Gastroesophageal sphincter (tissue), 4 donors: Measurements from ENCODE around the gene TNS3. TPM values are rescaled to one million over a fixed set of nuclear protein-coding genes. Genes with fewer than 3 reads are reported as not detected.

Source experiments
- ATAC-seq: fragments of 150-250 bp; one replicate; pipeline ENCODE4 v1.9.1; 2016; ENCODE audit warnings: mild to moderate bottlenecking, moderate library complexity
- H3K27ac ChIP-seq, 4 donors: fragments of 200-600 bp; sonication (generic) in 3 of 4; 1 replicate in 3 of 4; 2 replicates in 1 of 4; pipeline ENCODE4 v1.5.1; 2016 to 2019
- H3K27me3 ChIP-seq: fragments of 200-600 bp; sonication (generic); one replicate; pipeline ENCODE4 v1.5.1; 2019
- H3K36me3 ChIP-seq, 2 donors: fragments of 200-600 bp; sonication (generic); one replicate each; pipeline ENCODE4 v1.5.1; 2019; ENCODE audit warnings: control low read depth in 1 of 2
- H3K4me1 ChIP-seq, 3 donors: fragments of 200-600 bp; sonication (generic); 1 replicate in 2 of 3; 2 replicates in 1 of 3; pipeline ENCODE4 v1.5.1; 2016 to 2019; ENCODE audit warnings: control low read depth in 2 of 3
- H3K4me3 ChIP-seq, 2 donors: fragments of 200-600 bp; sonication (generic); one replicate each; pipeline ENCODE4 v1.5.1; 2019; ENCODE audit warnings: mild to moderate bottlenecking in 1 of 2, moderate library complexity in 1 of 2
- H3K9me3 ChIP-seq, 3 donors: fragments of 200-600 bp; sonication (generic); one replicate each; pipeline ENCODE4 v1.5.1; 2017 to 2019; ENCODE audit warnings: control low read depth in 2 of 3
- EP300 ChIP-seq: sonication (generic); formaldehyde crosslinking; IDR thresholded peaks from one replicate; pipeline ENCODE4 v1.6.1; 2017; ENCODE audit warnings: antibody characterized with exemption, mild to moderate bottlenecking
- POLR2A ChIP-seq, 2 donors: fragments of 450-650 bp; IDR thresholded peaks; one replicate each; pipeline ENCODE4 v1.6.1; 2017; ENCODE audit warnings: antibody characterized with exemption in 2 of 2, mild to moderate bottlenecking in 2 of 2, moderate library complexity in 1 of 2
- POLR2AphosphoS5 ChIP-seq: sonication (generic); formaldehyde crosslinking; IDR thresholded peaks from one replicate; pipeline ENCODE4 v1.6.1; 2017; ENCODE audit warnings: antibody characterized with exemption
- WGBS, 2 donors: methylation state at CpG; one replicate each; pipeline ENCODE4 v1.1.5; 2018; ENCODE audit warnings: low coverage in 1 of 2; 5-methylcytosine and 5-hydroxymethylcytosine counted together
- total RNA-seq, 4 donors: library from RNA; depleted of rRNA; stranded (reverse); fragments of >200 nt; gene quantifications; one replicate each; pipeline ENCODE4 v1.1.0, GENCODE V29; 2016
- TF ChIP-seq, protein P1 (sequence below), 4 experiments: fragments of 200-600 bp in 2 of 4; fragments of 450-650 bp in 2 of 4; sonication (generic) in 1 of 4; IDR thresholded peaks; one replicate each; pipeline ENCODE4 v1.5.1; 2017 to 2019; ENCODE audit warnings: antibody characterized with exemption in 4 of 4, mild to moderate bottlenecking in 2 of 4, moderate library complexity in 2 of 4

Gene TNS3
- total RNA-seq, 4 donors from 2014 or later: 35.0 to 61.3 (median 45.1) TPM

- Histone ChIP-seq H3K27me3 (no peaks in the 10 kb centered on the region), H3K4me1 (peaks cover 0 to 30% (median 22%) of the 10 kb centered on the region in 3 donors), H3K4me3 (no peak overlapping the region), H3K9me3 (no peaks in the 10 kb centered on the region), H3K27ac (no peak overlapping the region), H3K36me3 (no peaks in the 10 kb centered on the region)
- TF ChIP-seq POLR2A (IDR thresholded peaks at IDR 0.05): no peak
- TF ChIP-seq, protein P1, sequence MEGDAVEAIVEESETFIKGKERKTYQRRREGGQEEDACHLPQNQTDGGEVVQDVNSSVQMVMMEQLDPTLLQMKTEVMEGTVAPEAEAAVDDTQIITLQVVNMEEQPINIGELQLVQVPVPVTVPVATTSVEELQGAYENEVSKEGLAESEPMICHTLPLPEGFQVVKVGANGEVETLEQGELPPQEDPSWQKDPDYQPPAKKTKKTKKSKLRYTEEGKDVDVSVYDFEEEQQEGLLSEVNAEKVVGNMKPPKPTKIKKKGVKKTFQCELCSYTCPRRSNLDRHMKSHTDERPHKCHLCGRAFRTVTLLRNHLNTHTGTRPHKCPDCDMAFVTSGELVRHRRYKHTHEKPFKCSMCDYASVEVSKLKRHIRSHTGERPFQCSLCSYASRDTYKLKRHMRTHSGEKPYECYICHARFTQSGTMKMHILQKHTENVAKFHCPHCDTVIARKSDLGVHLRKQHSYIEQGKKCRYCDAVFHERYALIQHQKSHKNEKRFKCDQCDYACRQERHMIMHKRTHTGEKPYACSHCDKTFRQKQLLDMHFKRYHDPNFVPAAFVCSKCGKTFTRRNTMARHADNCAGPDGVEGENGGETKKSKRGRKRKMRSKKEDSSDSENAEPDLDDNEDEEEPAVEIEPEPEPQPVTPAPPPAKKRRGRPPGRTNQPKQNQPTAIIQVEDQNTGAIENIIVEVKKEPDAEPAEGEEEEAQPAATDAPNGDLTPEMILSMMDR (IDR thresholded peaks at IDR 0.05): no peak
- TF ChIP-seq EP300: no peak
- no peak for TF ChIP-seq POLR2AphosphoS5
- WGBS, 2 donors: 33 to 100% methylated on average over 1 to 3 of the region's 4 CpGs
- ATAC-seq: peak; percentile 27
Observed at GRCh38 chr7:47461161-47461560, 120.8 kb downstream of the TNS3 start.

- Histone ChIP-seq H3K36me3 (no peaks in the 10 kb centered on the region), H3K4me1 (peaks cover 0 to 30% (median 22%) of the 10 kb centered on the region in 3 donors), H3K27me3 (no peaks in the 10 kb centered on the region), H3K4me3 (no peak overlapping the region), H3K9me3 (no peaks in the 10 kb centered on the region), H3K27ac (no peak overlapping the region)
- ATAC-seq: peak; percentile 17
- TF ChIP-seq, protein P1 (IDR thresholded peaks at IDR 0.05): no peak
- TF ChIP-seq POLR2A (IDR thresholded peaks at IDR 0.05) (no peak), EP300 (no peak), POLR2AphosphoS5 (no peak)
- WGBS, 2 donors: 81 to 83% methylated on average over 1 to 5 of the region's 11 CpGs
Observed at GRCh38 chr7:47460251-47460989, 121.5 kb downstream of the TNS3 start.

DNA sequence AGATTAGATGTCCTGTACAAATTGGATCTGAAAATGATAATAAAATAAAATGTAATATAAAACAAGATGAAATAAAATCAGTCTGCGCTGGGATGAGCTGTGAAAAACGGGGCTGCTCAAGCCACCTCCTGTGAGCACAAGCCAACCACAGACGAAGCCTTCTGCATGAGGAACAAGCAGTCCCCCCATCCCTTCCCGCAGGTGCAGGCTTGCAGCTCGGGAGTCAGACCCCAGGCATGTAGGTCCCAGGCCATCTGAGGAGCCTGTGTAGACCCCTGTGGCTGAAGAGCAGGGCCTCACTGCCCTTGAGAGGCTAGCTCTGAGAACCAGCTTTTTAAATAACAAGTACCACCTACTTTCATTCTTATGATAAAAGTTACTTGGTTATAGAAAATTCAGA lies 123.4 kb downstream of the TNS3 start:
- Histone ChIP-seq H3K4me1 (peaks cover 0 to 49% (median 32%) of the 10 kb centered on the region in 3 donors), H3K9me3 (no peaks in the 10 kb centered on the region), H3K4me3 (no peak overlapping the region), H3K27ac (no peak overlapping the region), H3K36me3 (no peaks in the 10 kb centered on the region), H3K27me3 (no peaks in the 10 kb centered on the region)
- WGBS, 2 donors: 86% methylated on average over 3 of the region's 5 CpGs; no CpG with 5 or more reads in 1 of the 2 donors
- ATAC-seq: no peak
- TF ChIP-seq, protein P1 (IDR thresholded peaks at IDR 0.05): no peak
- no peak for TF ChIP-seq EP300
- no peak for TF ChIP-seq POLR2AphosphoS5
- TF ChIP-seq POLR2A (IDR thresholded peaks at IDR 0.05): no peak

DNA sequence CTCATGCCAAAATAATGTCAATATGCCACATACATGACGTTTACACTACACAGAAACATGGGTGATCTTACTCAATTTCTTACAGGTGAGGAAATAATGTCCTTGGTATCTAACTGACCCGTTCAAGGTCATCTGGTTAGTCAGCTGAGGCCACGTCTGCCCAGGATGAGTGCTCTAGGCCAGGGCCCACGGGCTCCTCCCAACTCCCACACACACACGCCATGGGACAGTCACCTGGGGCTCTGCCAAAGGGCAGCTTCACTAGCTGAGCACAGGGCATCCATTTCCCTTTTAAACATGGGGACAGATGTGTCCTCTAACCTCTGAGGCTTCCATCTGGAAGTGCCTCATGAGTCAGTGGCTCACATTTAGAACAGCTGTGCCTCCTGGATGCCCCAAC lies 123.9 kb downstream of the TNS3 start:
- no peak overlapping the region for H3K4me3 ChIP-seq
- no peaks in the 10 kb centered on the region for H3K9me3 ChIP-seq
- no peaks in the 10 kb centered on the region for H3K27me3 ChIP-seq
- TF ChIP-seq POLR2A (IDR thresholded peaks at IDR 0.05): no peak
- TF ChIP-seq, protein P1 (IDR thresholded peaks at IDR 0.05): no peak
- TF ChIP-seq EP300: no peak
- peak; percentile 89 for TF ChIP-seq POLR2AphosphoS5
- peaks cover 0 to 53% (median 35%) of the 10 kb centered on the region in 3 donors for H3K4me1 ChIP-seq
- 47 to 50% methylated on average over 4 of the region's 5 CpGs for WGBS, 2 donors
- peak; percentile 49 for ATAC-seq
- H3K27ac ChIP-seq: no peak overlapping the region
- H3K36me3 ChIP-seq: no peaks in the 10 kb centered on the region
